ENCODE results near the gene ACTR1B. TPM values are rescaled to one million over a fixed set of nuclear protein-coding genes. Genes with fewer than 3 reads are reported as not detected.
"Not testable (repeated sequence)": the region's sequence is repeated elsewhere in the genome, so short reads cannot be mapped to it uniquely, and the experiment has no call there.

Gene ACTR1B
- total RNA-seq, 4 donors from 2014 or later, result 62.3 to 95.6 (median 88.4) TPM

DNA sequence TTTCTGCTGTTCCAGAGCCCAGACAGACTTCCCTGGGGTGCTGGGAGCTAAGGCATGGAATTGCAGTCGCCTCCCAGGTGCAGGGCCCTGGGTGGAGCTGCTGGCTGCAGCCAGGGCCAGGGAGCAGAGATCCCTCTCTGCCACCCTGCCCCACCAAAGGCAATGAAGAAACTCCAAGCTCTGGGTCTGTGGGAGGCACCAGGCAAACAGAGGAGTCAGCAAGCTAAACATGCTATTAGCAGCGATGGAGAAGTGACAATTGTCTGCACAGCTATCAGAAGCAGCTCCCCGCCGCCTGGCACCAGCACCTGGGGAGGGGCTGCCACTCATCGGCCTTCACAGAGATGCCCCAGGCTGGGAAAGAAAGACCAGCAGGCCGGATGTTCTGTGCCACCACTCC is 45.9 kb downstream of the ACTR1B start:
- TF ChIP-seq CTCF (IDR thresholded peaks at IDR 0.05) (no peak), POLR2A (IDR thresholded peaks at IDR 0.05) (no peak), EP300 (IDR thresholded peaks at IDR 0.05) (no peak), POLR2AphosphoS5 (IDR thresholded peaks at IDR 0.05) (no peak)
- no peak overlapping the region for H3K4me3 ChIP-seq
- ATAC-seq, result no peak
- H3K27me3 ChIP-seq, result no peaks in the 10 kb centered on the region
- H3K36me3 ChIP-seq, result no peaks in the 10 kb centered on the region
- no peaks in the 10 kb centered on the region for H3K4me1 ChIP-seq
- no peaks in the 10 kb centered on the region for H3K9me3 ChIP-seq
- WGBS, 2 donors (ENCODE audit: low coverage in 1 of 2), result 83% methylated on average over 1 of the region's 6 CpGs; no CpG with 5 or more reads in 1 of the 2 donors
- H3K27ac ChIP-seq, result no peak overlapping the region

- H3K27me3 ChIP-seq, H3K4me1 ChIP-seq, ATAC-seq, H3K36me3 ChIP-seq, H3K4me3 ChIP-seq, H3K27ac ChIP-seq, H3K9me3 ChIP-seq: not testable (repeated sequence)
- no CpG with 5 or more reads among the region's 8 CpGs for WGBS, 2 donors (ENCODE audit: low coverage in 1 of 2)
Measured at GRCh38 chr2:97615746-97616145, 48.1 kb downstream of the ACTR1B start.

DNA sequence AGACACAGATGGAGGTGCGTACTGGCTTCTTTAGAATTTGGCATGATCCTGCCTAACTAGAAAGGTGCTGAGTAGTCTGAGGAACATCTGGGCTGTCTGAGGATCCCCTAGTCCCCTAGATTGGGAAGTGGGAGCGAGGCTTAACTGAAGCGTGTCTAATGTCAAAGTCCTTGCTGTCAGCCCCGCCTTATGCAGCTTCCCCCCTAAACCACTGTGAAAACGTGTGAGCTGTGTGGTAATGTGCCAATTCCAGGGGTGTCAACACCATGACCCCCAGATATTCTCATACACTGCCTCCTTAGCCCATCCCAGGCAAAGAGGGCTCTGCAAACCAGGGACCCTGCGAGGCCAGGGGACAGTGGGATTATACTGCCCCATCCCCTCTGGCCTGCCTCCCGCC is 51.9 kb downstream of the ACTR1B start:
- no CpG with 5 or more reads among the region's 7 CpGs for WGBS, 2 donors (ENCODE audit: low coverage in 1 of 2)
- not testable (repeated sequence) for H3K27me3 ChIP-seq, H3K27ac ChIP-seq, H3K9me3 ChIP-seq, H3K4me3 ChIP-seq, ATAC-seq, H3K36me3 ChIP-seq, H3K4me1 ChIP-seq

GRCh38 chr2:97608745-97609144 is 55.1 kb downstream of the ACTR1B start:
- H3K9me3 ChIP-seq, H3K4me1 ChIP-seq, H3K4me3 ChIP-seq, H3K27me3 ChIP-seq, H3K36me3 ChIP-seq, H3K27ac ChIP-seq, ATAC-seq: not testable (repeated sequence)
- WGBS, 2 donors (ENCODE audit: low coverage in 1 of 2), result 75 to 85% methylated on average over 2 to 3 of the region's 4 CpGs

Small RNA genes within 50 kb of the gene (small RNA-seq; reads per million reads assigned to genes)
- 0 reads per million in 4 donors for gene RNU4-8P

Other genes with a start within 250 kb of the ACTR1B start
- 10 to 100 TPM in 2 of 4 donors, 1 to 10 TPM in 2; 1.7 to 89.7 (median 18.5) TPM for gene ANKRD36B, start 74.2 kb downstream of the ACTR1B start, total RNA-seq
- gene COX5B, start 18.0 kb downstream of the ACTR1B start, total RNA-seq, result 100 to 1,000 TPM; 319 to 462 (median 396) TPM
- 1 to 10 TPM; 1.5 to 6.7 (median 2.5) TPM for gene C2orf92, start 5.7 kb upstream of the ACTR1B start, total RNA-seq
- 1 to 10 TPM in 2 of 4 donors, under 1 TPM in 2; 0.46 to 2.2 (median 1.5) TPM for gene ZAP70, start 49.5 kb upstream of the ACTR1B start, total RNA-seq

Data from gastroesophageal sphincter (tissue), 4 donors.